Activated CD4-positive, CD25-positive, alpha-beta regulatory T cell treated with anti-CD3 and anti-CD28 coated beads, Interleukin-2, amount 50 U/mL, for 24 hours (primary cell): ENCODE data around the gene TTLL3.
"Not testable (repeated sequence)": the region's sequence is repeated elsewhere in the genome, so short reads cannot be mapped to it uniquely, and the experiment has no call there.

Experiments used
- ATAC-seq, 2 donors: fragments of 150-1000 bp; cut with Tn5 transposase; one replicate each; pipeline ENCODE4 v1.10.0; 2021; ENCODE audit warnings: mild to moderate bottlenecking in 1 of 2, moderate library complexity in 1 of 2

The TTLL3 gene, protein sequence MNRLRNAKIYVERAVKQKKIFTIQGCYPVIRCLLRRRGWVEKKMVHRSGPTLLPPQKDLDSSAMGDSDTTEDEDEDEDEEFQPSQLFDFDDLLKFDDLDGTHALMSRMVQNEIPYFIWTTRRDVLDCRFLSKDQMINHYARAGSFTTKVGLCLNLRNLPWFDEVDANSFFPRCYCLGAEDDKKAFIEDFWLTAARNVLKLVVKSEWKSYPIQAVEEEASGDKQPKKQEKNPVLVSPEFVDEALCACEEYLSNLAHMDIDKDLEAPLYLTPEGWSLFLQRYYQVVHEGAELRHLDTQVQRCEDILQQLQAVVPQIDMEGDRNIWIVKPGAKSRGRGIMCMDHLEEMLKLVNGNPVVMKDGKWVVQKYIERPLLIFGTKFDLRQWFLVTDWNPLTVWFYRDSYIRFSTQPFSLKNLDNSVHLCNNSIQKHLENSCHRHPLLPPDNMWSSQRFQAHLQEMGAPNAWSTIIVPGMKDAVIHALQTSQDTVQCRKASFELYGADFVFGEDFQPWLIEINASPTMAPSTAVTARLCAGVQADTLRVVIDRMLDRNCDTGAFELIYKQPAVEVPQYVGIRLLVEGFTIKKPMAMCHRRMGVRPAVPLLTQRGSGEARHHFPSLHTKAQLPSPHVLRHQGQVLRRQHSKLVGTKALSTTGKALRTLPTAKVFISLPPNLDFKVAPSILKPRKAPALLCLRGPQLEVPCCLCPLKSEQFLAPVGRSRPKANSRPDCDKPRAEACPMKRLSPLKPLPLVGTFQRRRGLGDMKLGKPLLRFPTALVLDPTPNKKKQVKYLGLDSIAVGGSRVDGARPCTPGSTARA

DNA sequence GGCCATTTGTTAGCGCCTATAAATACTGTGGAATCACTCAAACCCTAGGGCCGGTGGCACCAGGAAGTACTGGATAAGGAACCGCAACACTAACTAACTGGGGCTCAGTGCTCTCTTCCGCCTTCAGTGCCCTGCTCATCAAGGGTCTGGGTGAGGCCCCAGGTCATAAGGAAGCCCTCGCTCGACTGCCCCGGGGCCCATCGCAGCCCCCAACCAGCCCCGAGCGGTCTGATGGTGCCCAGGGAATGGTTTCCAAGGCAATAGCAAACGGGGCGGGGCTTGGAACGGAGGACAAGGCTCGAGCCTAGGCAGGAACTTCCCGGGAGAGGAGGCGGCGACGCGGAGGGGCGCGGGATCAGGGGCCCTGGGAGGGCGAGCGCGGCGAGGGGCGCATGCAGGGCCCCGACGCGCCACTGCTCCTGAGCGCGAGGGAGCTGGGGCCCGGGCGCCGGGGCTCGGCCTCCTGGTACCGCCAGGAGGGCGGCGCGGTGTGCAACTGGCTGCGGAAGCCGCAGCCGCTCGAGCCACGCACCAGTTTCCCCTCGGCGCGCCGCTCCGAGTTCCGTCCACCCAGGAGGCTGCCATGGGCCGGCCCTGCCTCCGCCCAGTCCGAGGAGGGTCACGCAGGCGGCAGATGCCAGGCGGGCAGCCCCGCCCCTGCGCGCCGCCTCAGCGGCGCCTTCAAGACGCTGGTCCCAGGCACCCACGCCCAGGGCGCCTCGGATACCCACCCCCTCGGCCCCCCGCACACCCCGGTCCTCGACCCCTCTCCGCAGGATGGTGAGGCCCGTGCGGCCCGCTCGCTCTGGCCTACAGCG is at the start of gene TTLL3:
Gene TTLL3, plus strand, starts transcription at position 648 of the 818 bp plus-strand sequence. CDS start 400 bp downstream, outside the sequence.
- ATAC-seq: peak; percentile 50 to 54

DNA sequence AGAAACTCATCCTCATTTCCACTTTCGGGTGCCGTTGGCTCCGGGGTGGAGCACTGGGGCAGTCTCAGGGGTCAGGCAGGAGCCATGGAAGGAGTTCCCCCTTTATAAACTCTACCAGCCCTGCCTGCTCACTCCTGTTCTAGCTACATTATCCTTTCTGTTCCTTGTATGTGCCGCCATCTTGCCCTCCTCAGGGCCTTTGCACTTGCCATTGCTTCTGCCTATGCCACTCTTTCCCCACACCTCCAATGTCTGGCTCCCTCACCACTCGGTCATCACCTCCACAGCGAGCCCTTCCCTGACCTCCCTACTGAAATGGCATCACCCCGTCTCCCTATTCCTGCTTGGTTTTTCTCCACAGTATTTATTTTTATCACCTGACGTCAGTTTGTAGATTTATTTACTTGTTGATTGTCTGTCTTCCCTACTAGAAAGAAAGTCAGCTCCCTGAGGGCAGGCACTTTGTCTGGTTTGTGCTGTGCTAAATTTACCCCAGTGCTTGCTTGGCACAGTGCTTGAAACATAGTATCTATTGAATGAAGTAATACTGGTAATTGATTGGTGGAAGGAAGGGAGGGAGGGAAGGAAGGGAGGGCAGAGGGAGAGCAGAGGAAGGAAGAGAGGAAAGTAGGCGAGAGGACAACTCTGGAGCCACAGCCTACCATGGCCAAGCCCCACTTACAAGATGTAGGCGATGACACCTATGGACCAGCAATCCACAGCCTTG is 49.1 kb upstream of the TTLL3 start:
- no peak for ATAC-seq

DNA sequence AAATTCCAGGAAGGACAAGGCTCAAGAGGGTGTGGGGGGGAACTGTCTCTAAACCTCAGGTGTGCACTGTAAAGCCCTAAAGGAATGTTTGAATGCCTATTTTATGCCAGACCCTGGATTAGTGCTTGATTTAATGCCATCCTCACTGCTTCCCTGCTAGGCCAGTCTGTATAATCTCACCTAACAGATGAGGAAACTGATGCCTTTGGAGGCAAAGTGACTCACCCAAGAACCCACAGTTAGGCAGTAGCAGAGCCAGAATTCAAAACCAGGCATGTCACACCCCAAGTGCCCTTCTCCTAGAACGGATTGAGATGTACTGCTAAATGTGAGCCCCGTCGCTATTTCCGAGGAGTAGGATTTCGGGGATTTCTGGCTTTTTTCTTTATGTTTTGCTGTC is 48.1 kb upstream of the TTLL3 start:
- no peak for ATAC-seq

DNA sequence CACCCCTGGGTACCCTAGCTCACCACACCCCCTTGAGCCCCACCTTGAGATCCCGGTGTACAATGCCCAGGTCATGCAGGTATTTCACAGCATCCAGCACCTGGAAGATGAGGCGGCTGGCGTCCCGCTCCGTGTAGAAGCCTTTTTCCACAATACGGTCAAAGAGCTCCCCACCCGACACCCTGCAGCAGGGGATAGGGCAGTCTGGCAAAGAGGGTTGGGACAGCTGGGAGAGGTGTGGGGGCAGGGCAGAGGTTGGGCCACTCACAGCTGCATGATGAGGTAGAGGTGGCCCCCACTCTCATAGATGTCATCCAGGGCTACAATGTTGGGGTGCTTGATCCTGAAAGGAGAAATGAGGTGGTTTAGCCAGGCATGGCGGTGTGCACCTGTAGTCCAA is 47.2 kb upstream of the TTLL3 start:
- ATAC-seq: no peak

DNA sequence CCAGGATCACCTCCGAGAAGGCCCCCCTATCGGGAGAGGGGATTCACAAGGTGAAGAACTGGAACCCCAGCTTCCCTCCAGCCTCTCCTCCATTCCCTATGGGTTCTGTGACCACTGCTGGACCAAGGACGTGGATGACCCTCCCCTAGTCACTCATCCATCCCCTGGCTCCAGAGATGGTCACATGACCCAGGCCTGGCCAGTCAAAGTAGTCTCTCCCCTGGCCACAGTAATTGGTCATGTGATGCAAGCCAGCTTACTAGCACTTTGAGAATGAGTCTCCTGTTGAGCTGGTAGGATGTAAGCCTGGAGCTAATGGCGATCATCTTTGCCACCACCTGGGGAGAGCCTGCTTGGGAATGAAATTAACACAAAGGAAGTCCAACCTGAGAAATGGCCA is 44.2 kb upstream of the TTLL3 start:
- no peak for ATAC-seq

DNA sequence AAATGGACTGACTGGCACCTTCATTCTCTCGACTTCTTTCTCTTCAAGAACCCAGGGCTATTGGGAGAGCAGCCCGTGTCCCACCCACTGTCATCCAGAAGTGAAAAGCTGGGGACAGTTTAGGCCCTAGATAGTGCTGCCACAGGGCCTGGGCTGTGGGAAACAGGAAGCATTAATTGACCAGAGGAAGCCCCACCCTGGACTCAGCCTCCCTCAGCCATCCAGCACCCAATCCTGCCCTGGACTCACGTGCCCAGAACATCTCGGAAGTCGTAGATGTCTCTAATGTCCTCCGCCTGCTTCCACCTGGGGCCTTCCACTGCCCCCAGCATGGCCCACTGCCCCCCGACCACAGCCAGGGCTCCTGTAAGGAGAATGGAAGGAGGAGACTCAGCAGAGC is 42.6 kb upstream of the TTLL3 start:
- no peak for ATAC-seq

DNA sequence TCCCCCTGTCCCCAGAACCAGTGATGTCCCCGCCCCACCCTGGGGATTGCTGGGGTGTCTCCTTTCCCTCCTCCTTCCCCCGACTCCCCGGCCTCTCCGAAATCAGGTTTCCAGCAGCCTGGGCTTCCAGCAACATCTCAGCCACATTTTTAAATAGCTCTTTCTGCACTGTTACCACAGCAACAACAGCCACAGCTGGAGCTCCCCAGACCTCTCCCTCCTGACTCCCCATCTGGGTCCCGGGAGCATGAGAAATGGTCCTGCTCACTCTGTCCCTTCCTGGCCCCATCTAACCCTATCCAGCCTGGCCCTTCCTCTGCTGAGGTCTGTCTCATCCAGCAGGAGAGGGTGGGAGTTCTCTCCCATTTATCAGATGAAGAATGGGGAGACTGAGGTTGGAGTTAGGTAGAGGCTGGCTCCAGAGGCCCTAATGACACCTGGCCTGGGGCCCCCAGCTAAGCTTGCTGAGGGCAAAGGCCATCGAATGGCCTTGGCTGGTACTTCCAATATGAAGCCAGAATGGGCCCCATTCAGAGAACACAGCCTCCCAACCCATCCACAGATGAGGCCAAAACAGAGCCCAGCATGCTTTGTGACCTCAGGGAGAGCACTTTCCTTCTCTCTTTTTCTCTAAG is 41.8 kb upstream of the TTLL3 start:
- no peak for ATAC-seq

DNA sequence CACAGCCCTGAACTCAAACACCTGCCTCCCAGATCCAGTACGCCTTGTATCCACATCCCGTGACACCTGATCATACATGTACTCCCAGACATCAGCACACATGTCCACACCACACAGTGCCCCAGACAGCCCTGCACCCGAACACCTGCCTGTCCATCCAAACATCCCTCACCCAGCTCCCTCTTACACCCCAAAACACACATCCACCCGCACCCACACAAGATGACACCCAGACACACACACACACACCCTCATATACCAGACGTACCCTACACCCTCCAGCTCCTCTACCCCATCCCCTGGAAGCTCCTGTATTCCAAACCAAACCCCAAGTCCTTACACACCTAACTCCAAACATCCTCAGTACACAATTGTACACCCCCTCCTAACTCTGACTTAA is 41.0 kb upstream of the TTLL3 start:
- ATAC-seq: no peak

DNA sequence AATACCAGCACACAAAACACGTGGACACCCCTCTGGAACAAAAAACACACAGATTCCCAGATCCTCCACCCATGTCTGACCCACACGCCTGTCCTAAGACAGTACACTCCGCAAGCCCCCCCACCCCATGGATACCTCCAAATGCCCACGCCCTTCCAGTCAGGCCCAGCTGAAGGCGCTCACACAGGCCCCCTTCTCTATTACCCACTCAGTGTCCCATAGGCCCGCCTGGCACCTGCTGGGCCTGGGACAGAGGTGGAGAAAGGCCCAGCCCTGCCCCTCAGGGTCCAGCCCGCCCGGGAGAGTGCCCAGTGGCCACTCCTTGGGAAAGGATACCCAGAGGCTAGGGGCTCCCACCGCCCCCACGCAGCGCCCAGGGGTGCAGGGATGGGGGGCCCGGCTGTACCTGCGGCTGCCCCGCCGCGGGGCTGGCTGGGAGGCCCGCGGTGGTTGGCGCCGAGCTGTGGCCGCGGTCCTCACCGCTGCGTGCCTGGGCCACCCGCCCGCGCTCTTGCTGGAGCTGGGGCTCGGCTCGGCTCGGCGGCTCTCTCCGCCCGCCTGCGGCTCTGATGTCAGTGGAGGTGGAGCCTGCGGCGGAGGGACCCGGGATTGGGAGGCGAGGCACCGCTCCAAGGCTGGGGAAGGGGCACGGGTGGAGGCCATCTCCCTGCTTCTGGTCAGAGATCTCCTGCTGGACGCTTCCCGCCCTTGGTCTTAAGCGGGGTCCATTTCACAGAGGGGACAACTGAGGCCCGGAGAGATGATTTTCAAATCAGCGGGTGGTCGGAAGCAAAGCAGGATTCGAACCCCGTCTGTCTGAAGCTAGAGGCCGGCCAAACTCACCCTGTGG is 40.4 kb upstream of the TTLL3 start, which contains the start of gene CAMK1:
Gene CAMK1, minus strand, starts transcription at position 522 of the 850 bp plus-strand sequence. CDS start 2,198 bp downstream, outside the sequence.
- ATAC-seq: peak; percentile 97 to 98

DNA sequence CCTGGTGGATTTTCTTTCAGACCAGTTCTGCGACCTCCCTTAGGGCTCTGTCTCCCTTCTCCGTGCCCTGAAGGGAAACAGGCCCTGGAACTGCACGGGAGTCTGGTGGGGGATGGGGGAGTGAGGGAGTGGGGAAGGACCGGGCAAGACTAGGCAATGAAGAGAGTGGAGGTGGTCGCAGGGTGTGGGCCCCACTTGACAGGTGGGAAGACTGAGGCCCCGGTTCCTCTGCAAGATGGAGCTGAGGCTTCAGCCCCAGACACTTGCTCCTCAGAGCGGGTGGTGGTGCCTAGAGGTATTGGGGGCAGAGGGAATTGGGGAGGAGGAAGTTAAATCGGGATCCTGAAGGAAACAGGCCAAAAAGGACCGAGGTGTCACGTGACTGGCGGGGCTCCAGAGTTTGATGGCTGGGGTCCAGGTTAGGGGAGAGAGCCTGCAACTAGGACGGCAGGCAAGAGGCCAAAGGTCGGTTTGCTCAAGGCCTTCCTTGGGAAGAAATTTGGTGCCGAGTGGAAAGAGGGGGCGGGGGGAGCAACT is 39.7 kb upstream of the TTLL3 start:
- ATAC-seq: no peak

DNA sequence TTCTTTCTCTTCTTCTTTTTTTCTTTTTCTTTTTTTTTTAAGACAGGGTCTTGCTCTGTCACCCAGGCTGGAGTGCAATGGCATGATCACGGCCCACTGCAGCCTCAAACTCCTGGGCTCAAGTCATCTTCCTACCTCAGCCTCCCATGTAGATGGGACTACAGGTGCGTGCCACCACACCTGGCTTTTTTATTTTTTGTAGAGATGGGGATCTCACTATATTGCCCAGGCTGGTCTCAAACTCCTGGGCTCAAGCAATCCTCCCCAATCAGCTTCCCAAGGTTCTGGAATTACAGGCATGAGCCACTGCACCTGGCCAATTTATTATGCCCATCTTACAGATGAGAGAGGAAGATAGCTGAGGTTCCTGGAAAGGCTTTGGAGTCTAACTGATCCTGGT is 39.1 kb upstream of the TTLL3 start:
- not testable (repeated sequence) for ATAC-seq

DNA sequence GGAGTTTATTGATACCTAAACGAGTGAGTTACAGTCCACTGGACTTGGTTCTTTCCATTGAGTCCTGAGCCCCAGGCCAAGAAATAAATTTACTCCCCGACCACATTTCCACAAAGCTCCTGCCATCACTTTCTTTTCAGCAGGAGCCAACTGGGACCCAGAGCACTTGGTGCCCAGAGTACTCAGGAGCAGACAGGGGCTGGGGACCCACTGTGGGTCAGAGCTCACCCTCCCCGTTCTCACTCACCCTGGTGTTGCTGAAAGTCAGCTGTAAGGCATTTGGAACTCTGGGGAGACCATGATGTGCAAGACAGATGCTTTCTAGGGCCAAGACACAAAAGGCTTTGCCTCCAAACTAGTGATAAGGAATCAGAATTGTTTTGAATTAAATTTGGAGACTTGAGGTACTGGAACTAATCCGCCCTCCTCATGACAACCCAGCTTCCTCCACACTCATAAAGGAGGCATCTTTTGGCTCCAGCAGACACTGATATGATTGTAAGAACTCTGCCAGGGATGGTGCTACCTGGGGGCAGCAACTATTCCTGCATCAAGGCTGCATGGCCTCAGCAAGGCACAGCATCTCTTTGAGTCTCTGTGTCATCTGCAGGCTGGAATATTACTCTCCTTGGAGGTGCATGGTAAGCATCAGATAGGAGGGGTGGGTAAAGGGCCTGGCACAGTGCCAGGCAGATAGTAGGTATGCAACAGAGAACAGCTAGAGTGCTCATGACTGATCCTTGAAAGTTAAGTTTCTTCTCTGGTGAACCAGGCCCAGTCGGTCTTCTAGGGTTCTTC is 33.0 kb upstream of the TTLL3 start:
- no peak for ATAC-seq

DNA sequence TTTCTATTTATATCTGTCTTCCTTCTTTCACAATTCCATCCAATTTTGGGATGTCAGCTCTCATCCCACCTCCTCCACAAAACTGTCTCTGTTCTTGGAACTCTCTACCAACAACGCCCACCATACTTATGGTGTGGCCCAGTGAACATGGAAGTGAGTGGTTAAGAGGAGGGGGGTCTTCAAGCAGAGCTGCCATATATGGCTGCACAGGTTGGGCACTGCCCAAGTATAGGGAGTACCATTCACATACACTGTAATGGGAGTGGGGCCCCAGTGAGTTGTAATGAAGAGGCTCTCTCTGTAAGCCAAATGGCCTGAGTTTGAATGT is 32.4 kb upstream of the TTLL3 start:
- peak; percentile 34 to 39 for ATAC-seq

DNA sequence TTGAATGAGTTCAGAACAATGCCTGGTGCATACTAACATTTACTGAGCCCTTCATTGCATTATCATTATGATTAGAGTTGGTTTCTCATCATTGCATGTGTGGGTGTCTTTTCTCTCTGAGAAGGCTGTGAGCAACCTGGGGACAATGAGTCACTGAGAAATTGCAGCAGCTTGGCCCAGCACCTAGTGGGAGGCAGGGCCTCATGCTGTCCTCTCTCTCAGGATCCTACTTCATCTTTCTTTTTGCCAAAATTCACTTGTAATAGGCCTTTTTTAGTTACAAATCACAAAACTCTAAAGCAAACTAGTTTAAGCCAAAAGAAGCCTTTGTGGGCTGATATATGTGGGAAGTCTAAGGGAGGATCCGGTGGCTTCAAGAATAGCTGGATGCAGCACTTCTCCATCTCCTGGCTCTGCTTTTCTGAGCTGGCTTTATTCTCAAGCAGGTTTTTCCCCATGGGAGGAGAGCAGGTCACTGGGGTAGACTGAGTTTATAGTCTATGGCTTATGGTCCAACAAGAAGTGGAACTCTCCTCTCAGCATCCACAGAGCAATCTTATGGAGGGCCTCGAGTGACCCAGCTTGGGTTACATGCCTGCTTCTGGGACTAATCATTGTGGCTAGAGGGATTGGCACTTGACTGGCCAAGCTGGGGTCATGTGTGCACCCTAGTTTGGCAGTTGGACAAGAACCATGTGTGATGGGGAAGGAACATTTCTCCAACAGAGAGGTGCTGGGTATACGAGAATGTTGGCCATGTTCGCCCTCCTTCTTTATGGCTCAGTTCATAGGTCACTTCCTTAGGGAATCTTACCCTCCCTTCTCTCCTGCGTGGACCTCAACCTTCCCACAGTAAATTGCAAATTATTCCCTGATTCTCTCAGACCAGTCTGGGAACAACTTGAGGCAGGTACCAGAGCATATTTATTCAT is 31.7 kb upstream of the TTLL3 start:
- peak; percentile 96 to 97 for ATAC-seq

DNA sequence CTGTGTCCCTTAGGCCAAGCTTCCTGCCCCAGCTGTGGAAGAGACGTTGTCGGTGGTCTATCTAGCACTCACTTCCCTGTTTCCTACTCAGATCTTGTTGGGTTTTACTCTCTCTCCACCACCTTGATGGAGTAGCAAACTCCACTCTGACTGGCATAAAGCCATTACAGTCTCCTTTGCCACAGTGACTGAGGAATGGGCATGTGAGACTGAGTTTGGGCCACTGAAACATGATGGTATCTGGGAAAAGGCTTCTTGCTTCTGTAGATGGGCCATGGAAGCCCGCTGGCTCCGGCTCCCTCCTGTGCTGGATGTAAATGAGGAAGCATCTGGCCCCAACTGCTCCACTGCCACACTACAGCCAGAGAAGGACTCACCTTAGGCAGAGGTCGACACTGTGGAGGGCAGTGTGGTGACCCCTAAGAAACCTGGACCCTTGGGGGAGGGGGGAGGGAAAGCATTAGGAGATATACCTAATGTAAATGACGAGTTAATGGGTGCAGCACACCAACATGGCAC is 30.9 kb upstream of the TTLL3 start:
- ATAC-seq: no peak

DNA sequence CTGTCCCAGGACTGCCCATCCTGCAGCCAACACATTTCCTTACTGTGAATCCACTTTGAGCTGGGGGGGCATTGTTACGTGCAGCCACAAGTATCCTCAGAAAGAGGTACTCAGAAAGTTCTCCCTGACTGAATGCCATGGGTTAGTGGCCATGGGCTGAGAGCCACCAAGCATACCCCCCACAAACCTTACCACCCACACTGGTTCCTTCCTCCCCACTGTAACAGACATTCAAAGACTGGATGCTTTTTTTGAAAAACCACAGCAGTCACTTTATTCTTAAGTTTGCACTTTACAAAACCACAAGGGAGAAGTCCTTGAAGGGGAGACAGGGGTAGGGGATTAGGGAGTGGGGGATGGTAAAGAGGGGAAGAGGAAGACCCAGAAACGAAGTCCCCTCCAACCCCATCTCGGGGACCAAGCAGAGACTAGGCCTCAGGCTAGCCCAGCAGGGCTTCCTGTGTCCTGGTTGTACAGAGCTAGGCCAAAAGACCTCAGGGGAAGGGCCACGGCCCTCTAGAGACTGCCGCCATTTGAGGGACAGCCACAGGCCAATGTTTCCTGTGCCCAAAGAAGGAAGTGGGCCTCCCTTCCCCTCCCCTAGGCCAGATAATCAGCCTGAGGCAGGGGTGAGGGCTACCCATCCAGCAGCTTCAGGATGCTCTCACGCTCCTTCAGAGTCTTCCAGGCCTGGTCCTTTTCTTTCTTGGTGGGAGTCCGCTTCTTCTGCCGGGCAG is 30.2 kb upstream of the TTLL3 start:
- ATAC-seq: peak; percentile 6 to 33

DNA sequence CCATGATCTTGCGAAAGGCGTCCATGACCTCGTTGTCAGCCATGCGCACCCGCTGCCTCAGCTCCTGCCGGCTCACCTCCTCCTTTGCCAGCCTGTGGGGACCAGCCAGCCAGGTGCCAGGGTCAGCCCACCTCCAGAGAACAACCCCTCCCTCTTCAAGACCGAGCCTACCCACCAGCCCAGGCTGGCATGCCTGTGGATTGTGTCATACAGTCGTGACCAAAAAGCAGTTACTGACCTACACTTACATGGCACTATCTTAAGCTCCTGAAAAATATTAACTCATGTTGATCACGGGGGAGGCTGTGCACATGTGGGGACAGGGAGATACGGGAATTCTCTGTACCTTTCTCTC is 29.6 kb upstream of the TTLL3 start:
- no peak for ATAC-seq

DNA sequence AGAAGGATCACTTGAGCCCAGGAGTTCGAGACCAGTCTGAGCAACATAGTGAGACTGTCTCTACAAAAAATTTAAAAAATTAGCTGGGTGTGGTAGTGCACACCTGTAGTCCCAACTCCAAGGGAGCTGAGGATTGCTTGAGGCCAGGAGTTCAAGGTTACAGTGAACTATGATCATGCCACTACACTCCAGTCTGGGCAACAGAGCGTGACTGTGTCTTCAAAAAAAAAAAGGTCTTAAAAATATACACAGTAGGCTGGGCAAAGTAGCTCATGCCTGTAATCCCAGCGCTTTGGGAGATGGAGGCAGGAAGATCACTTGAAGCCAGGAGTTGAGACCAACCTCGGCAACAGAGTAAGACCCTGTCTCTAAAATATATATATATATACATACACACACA is 29.2 kb upstream of the TTLL3 start:
- no peak for ATAC-seq
